H9 (cell line): ENCODE measurements around the gene ADRM1. TPM values are rescaled to one million over a fixed set of nuclear protein-coding genes. Genes with fewer than 3 reads are reported as not detected.

ENCODE experiments used
- DNase-seq: peaks from one replicate; pipeline ENCODE4 v3.0.0-alpha.2; 2017
- H2AFZ ChIP-seq: one replicate; pipeline ENCODE4 v1.6.1; 2013; ENCODE audit warnings: mild to moderate bottlenecking, low read length, control low read depth, moderate library complexity
- H2AK5ac ChIP-seq: 2 replicates; pipeline ENCODE4 v1.6.1; 2013; ENCODE audit warnings: low read length, control low read depth, mixed read lengths; ENCODE audit not compliant: insufficient read length
- H2BK120ac ChIP-seq: one replicate; pipeline ENCODE4 v1.6.1; 2013; ENCODE audit warnings: low read depth, mild to moderate bottlenecking, low read length, control low read depth, inconsistent platforms; ENCODE audit not compliant: poor library complexity, severe bottlenecking
- H2BK12ac ChIP-seq: 2 replicates; pipeline ENCODE4 v1.6.1; 2013; ENCODE audit warnings: low read length, control low read depth, mixed read lengths, low read depth; ENCODE audit not compliant: insufficient read length
- H2BK15ac ChIP-seq: 2 replicates; pipeline ENCODE4 v1.6.1; 2013; ENCODE audit warnings: low read depth, low read length, control low read depth
- H2BK20ac ChIP-seq: one replicate; pipeline ENCODE4 v1.6.1; 2013; ENCODE audit warnings: low read depth, mild to moderate bottlenecking, low read length, control low read depth, inconsistent platforms; ENCODE audit not compliant: poor library complexity, severe bottlenecking
- H2BK5ac ChIP-seq: 2 replicates; pipeline ENCODE4 v1.6.1; 2013; ENCODE audit warnings: low read length, control low read depth, mixed read lengths; ENCODE audit not compliant: insufficient read length
- H3K14ac ChIP-seq: 2 replicates; pipeline ENCODE4 v1.6.1; 2013; ENCODE audit warnings: low read length, control low read depth; ENCODE audit not compliant: insufficient read depth
- H3K18ac ChIP-seq: 2 replicates; pipeline ENCODE4 v1.6.1; 2013; ENCODE audit warnings: low read depth, mild to moderate bottlenecking, mixed read lengths, low read length, control low read depth; ENCODE audit not compliant: insufficient read length
- H3K23ac ChIP-seq: 2 replicates; pipeline ENCODE4 v1.6.1; 2013; ENCODE audit warnings: low read length, control low read depth, mixed read lengths, low read depth; ENCODE audit not compliant: insufficient read length
- H3K23me2 ChIP-seq: 2 replicates; pipeline ENCODE4 v1.6.1; 2013; ENCODE audit warnings: low read depth, mild to moderate bottlenecking, mixed read lengths, low read length, control low read depth; ENCODE audit not compliant: insufficient read length, poor library complexity, severe bottlenecking
- H3K27ac ChIP-seq: 2 replicates; pipeline ENCODE4 v1.5.1; 2013; ENCODE audit warnings: low read length, control low read depth, mixed read lengths, low read depth; ENCODE audit not compliant: insufficient read length
- H3K27me3 ChIP-seq: 2 replicates; pipeline ENCODE4 v1.6.1; 2013; ENCODE audit warnings: low read length, control low read depth, inconsistent platforms; ENCODE audit not compliant: insufficient read depth
- H3K4ac ChIP-seq: 2 replicates; pipeline ENCODE4 v1.6.1; 2013; ENCODE audit warnings: low read depth, mild to moderate bottlenecking, control low read depth, inconsistent platforms, low read length, moderate library complexity
- H3K4me1 ChIP-seq: 2 replicates; pipeline ENCODE4 v1.6.1; 2013; ENCODE audit warnings: low read length, control low read depth, inconsistent platforms; ENCODE audit not compliant: insufficient read depth
- H3K4me2 ChIP-seq: 2 replicates; pipeline ENCODE4 v1.6.1; 2013; ENCODE audit warnings: low read length, control low read depth, mixed read lengths; ENCODE audit not compliant: insufficient read length, insufficient read depth
- H3K56ac ChIP-seq: 2 replicates; pipeline ENCODE4 v1.6.1; 2013; ENCODE audit warnings: low read depth, mild to moderate bottlenecking, mixed read lengths, low read length, control low read depth; ENCODE audit not compliant: insufficient read length
- H3K79me1 ChIP-seq: 2 replicates; pipeline ENCODE4 v1.6.1; 2013; ENCODE audit warnings: low read depth, mild to moderate bottlenecking, moderate library complexity, low read length, control low read depth, inconsistent platforms; ENCODE audit not compliant: insufficient read depth, poor library complexity, severe bottlenecking
- H3K79me2 ChIP-seq: 2 replicates; pipeline ENCODE4 v1.6.1; 2013; ENCODE audit warnings: low read length, control low read depth, inconsistent platforms; ENCODE audit not compliant: insufficient read depth
- H3K9ac ChIP-seq: 2 replicates; pipeline ENCODE4 v1.6.1; 2013; ENCODE audit warnings: low read length, control low read depth, mixed read lengths; ENCODE audit not compliant: insufficient read length; ENCODE audit errors: extremely low read depth
- H3K9me3 ChIP-seq: one replicate; pipeline ENCODE4 v1.6.1; 2013; ENCODE audit warnings: low read depth, low read length, inconsistent platforms; ENCODE audit not compliant: control insufficient read depth
- H3T11ph ChIP-seq: one replicate; pipeline ENCODE4 v1.6.1; 2013; ENCODE audit warnings: mild to moderate bottlenecking, low read length, control low read depth, inconsistent platforms
- H4K20me1 ChIP-seq: one replicate; pipeline ENCODE4 v1.6.1; 2013; ENCODE audit not compliant: control insufficient read depth, insufficient read length, insufficient read depth
- H4K5ac ChIP-seq: 2 replicates; pipeline ENCODE4 v1.6.1; 2013; ENCODE audit warnings: low read depth, mild to moderate bottlenecking, mixed read lengths, low read length, control low read depth; ENCODE audit not compliant: insufficient read length
- H4K8ac ChIP-seq: replicated peaks from 2 replicates; pipeline ENCODE4 v1.6.1; 2013; ENCODE audit warnings: low read length, control low read depth, mixed read lengths, low read depth; ENCODE audit not compliant: insufficient read length
- H4K91ac ChIP-seq: 2 replicates; pipeline ENCODE4 v1.6.1; 2013; ENCODE audit warnings: low read depth, mild to moderate bottlenecking, moderate library complexity, mixed read lengths, low read length, control low read depth; ENCODE audit not compliant: insufficient read length
- H3K27ac Mint-ChIP-seq, 3 experiments: 2 replicates in 2 of 3; 3 replicates in 1 of 3; pipeline ENCODE4 v1.8.0; 2020 to 2021; ENCODE audit warnings: mixed read lengths in 3 of 3, mild to moderate bottlenecking in 1 of 3, moderate library complexity in 1 of 3
- H3K27me3 Mint-ChIP-seq: 2 replicates; pipeline ENCODE4 v1.8.0; 2021; ENCODE audit warnings: low read depth, mild to moderate bottlenecking, moderate library complexity, mixed read lengths
- H3K36me3 Mint-ChIP-seq, 3 experiments: 2 replicates in 2 of 3; 3 replicates in 1 of 3; pipeline ENCODE4 v1.8.0; 2020 to 2021; ENCODE audit warnings: low read depth in 3 of 3, mixed read lengths in 3 of 3; ENCODE audit not compliant: insufficient read depth in 1 of 3
- H3K4me1 Mint-ChIP-seq, 2 experiments: 2 replicates each; pipeline ENCODE4 v1.8.0; 2020; ENCODE audit warnings: mixed read lengths in 2 of 2
- H3K4me3 Mint-ChIP-seq, 2 experiments: 2 replicates in 1 of 2; 3 replicates in 1 of 2; pipeline ENCODE4 v1.8.0; 2020 to 2021; ENCODE audit warnings: mild to moderate bottlenecking in 2 of 2, mixed read lengths in 2 of 2, moderate library complexity in 1 of 2
- H3K9me3 Mint-ChIP-seq, 2 experiments: 2 replicates in 1 of 2; 3 replicates in 1 of 2; pipeline ENCODE4 v1.8.0; 2020; ENCODE audit warnings: mild to moderate bottlenecking in 2 of 2, mixed read lengths in 2 of 2, moderate library complexity in 1 of 2
- CTCF ChIP-seq: fragments of 200-600 bp; sonication (generic); conservative IDR thresholded peaks from 3 replicates; pipeline ENCODE4 v1.8.0; 2021; ENCODE audit warnings: antibody characterized with exemption, mild to moderate bottlenecking
- WGBS: extraction: QIAGEN DNeasy Blood & Tissue Kit; methylation state at CpG from one replicate; pipeline ENCODE4 v1.1.7; 2013; ENCODE audit warnings: missing lambda C conversion rate, low lambda C conversion rate, mixed read lengths; ENCODE audit not compliant: insufficient read length; ENCODE audit errors: extremely low coverage; 5-methylcytosine and 5-hydroxymethylcytosine counted together
- total RNA-seq: library from RNA; stranded (reverse); gene quantifications from 2 replicates; pipeline ENCODE4 v1.2.1, GENCODE V29; 2021

ADRM1 gene
- total RNA-seq, 1 experiment from 2014 or later = 153 TPM

DNA sequence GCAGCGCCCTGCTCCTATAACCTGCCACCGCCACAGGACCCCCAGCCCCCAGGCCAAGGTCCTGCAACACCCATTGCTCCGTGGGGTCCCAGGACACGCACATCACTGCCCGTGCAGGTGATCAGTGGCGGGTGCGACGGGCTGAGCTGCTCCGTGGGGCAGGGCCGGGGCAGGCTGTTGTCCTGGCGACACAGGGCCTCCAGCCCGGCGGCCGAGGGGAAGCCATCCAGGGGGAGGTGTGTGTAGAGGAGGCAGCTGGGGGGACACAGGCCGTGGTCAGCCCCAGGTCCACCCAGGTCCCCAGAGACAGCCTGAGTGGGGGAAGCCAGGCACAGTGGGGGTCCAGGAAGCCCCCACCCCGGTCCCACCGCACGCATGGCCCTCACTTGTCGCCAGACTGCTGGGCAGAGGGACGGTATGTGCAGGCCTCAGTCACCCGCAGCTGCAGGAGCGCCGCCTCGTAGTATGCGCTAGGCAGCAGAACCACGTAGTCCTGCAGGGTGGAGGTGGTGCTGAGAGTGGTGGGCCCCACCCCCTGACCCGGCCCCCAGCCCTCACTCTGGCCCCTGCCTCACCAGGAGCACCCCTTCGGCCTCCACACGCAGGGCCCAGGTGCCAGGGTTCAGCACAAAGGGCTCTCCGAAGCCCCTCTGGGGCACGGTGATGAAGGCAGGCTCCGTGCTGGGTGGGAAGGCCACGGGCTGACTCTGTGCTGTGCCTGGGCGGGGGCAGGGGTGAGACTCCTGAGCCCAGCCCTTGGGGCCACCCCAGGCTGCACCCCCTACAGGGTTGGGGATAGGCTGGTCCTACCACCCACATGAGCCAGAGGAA, 30.4 kb downstream of the ADRM1 start:
- H2BK120ac ChIP-seq = no peak overlapping the region
- H2BK5ac ChIP-seq = no peak overlapping the region
- no peak for TF ChIP-seq CTCF
- no peak overlapping the region for H3K4ac ChIP-seq
- no CpG with 5 or more reads among the region's 34 CpGs for WGBS
- H4K91ac ChIP-seq = no peak overlapping the region
- H3K9me3 ChIP-seq = no peaks in the 10 kb centered on the region
- no peaks in the 10 kb centered on the region for H3K27me3 Mint-ChIP-seq
- no peak overlapping the region for H2AFZ ChIP-seq
- no peaks in the 10 kb centered on the region for H3K4me1 ChIP-seq
- no peak overlapping the region for H3T11ph ChIP-seq
- H3K23me2 ChIP-seq = no peaks in the 10 kb centered on the region
- H3K79me1 ChIP-seq = no peaks in the 10 kb centered on the region
- H2BK12ac ChIP-seq = no peak overlapping the region
- no peak overlapping the region for H3K4me2 ChIP-seq
- peaks cover 3% of the 10 kb centered on the region for H4K20me1 ChIP-seq
- no peaks in the 10 kb centered on the region for H3K4me1 Mint-ChIP-seq
- H3K23ac ChIP-seq = no peak overlapping the region
- no peak overlapping the region for H3K27ac ChIP-seq
- no peak overlapping the region for H3K4me3 Mint-ChIP-seq
- H4K5ac ChIP-seq = no peak overlapping the region
- H3K79me2 ChIP-seq = no peaks in the 10 kb centered on the region
- no peak overlapping the region for H3K27ac Mint-ChIP-seq
- peaks cover 6 to 56% (median 48%) of the 10 kb centered on the region in 3 experiments; a peak in 6 of 7 replicates for H3K36me3 Mint-ChIP-seq
- no peak overlapping the region for H2BK20ac ChIP-seq
- no peak overlapping the region for H3K9ac ChIP-seq
- H3K56ac ChIP-seq = no peak overlapping the region
- H3K9me3 Mint-ChIP-seq = no peaks in the 10 kb centered on the region
- H3K18ac ChIP-seq = no peak overlapping the region
- no peak overlapping the region for H2BK15ac ChIP-seq
- H3K27me3 ChIP-seq = no peaks in the 10 kb centered on the region
- H2AK5ac ChIP-seq = no peak overlapping the region
- no peak for DNase-seq
- no peak overlapping the region for H3K14ac ChIP-seq
- no peak overlapping the region for H4K8ac ChIP-seq
